DND-41 (cell line): ENCODE data around the gene PDPN.

Experiments used
- EZH2 ChIP-seq: IDR thresholded peaks from 3 replicates; pipeline ENCODE4 v1.6.1; 2012; ENCODE audit warnings: borderline replicate concordance, low read depth, mild to moderate bottlenecking, moderate library complexity, low read length, inconsistent platforms; ENCODE audit not compliant: severe bottlenecking
- TF ChIP-seq, protein P1 (sequence below): IDR thresholded peaks from 2 replicates; pipeline ENCODE4 v1.5.1; 2012; ENCODE audit warnings: borderline replicate concordance, low read length, moderate library complexity, mild to moderate bottlenecking; ENCODE audit not compliant: poor library complexity, severe bottlenecking; ENCODE audit errors: extremely low read depth

GRCh38 chr1:13540866-13541265 lies 42.8 kb upstream of the PDPN start:
- no peak for TF ChIP-seq EZH2
- TF ChIP-seq, protein P1, sequence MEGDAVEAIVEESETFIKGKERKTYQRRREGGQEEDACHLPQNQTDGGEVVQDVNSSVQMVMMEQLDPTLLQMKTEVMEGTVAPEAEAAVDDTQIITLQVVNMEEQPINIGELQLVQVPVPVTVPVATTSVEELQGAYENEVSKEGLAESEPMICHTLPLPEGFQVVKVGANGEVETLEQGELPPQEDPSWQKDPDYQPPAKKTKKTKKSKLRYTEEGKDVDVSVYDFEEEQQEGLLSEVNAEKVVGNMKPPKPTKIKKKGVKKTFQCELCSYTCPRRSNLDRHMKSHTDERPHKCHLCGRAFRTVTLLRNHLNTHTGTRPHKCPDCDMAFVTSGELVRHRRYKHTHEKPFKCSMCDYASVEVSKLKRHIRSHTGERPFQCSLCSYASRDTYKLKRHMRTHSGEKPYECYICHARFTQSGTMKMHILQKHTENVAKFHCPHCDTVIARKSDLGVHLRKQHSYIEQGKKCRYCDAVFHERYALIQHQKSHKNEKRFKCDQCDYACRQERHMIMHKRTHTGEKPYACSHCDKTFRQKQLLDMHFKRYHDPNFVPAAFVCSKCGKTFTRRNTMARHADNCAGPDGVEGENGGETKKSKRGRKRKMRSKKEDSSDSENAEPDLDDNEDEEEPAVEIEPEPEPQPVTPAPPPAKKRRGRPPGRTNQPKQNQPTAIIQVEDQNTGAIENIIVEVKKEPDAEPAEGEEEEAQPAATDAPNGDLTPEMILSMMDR = no peak
